CD4-positive, alpha-beta T cell treated with Interleukin-17A for 4 hours (primary cell): ENCODE results near the gene GHDC.
"Not testable (repeated sequence)": the region's sequence is repeated elsewhere in the genome, so short reads cannot be mapped to it uniquely, and the experiment has no call there.

Experiments
- DNase-seq: peaks from one replicate; pipeline ENCODE4 v3.0.0-alpha.2; 2020; ENCODE audit warnings: mixed read lengths

The GHDC gene

GRCh38 chr17:42142371-42142896 is 51.9 kb downstream of the GHDC start:
- DNase-seq = no peak

- no peak for DNase-seq
Measured at GRCh38 chr17:42141382-42141781, 52.9 kb downstream of the GHDC start.

DNA sequence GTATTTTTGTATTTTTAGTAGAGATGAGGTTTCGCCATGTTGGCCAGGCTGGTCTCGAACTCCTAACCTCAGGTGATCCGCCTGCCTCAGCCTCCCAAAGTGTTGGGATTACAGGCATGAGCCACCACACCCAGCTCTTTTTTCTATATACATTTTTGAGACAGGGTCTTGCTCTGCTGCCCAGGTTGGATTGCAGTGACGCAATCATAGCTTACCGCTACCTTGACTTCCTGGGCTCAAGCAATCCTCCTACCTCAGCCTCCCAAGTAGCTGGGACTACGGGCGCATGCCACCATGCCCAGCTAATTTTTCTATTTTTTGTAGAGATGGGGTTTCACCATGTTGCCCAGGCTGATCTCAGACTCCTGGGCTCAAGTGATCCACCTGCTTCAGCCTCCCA is 53.6 kb downstream of the GHDC start:
- DNase-seq = not testable (repeated sequence)
